Sciatic nerve (tissue), 2 donors: ENCODE data around the gene RPS19. TPM values are rescaled to one million over a fixed set of nuclear protein-coding genes. Genes with fewer than 3 reads are reported as not detected.

Source experiments
- ATAC-seq: fragments of 200-7000 bp; cut with Tn5 transposase; one replicate; pipeline ENCODE4 v1.9.1; 2020; ENCODE audit warnings: mild to moderate bottlenecking, moderate library complexity
- DNase-seq: peaks from one replicate; pipeline ENCODE4 v3.0.0-alpha.2; 2020; ENCODE audit warnings: low spot score
- intact Hi-C: fragments of 100-400 bp; cut with DNase I; formaldehyde crosslinking; loops from one replicate; pipeline ENCODE4 v1.14.2; 2022
- microRNA-seq: library from miRNA; unstranded; fragments of <30 nt; microRNA quantifications from one replicate; pipeline ENCODE4 v1.2.0, GENCODE V29; 2020
- total RNA-seq: library from RNA; stranded (reverse); fragmentation: NEBNext Ultra II Directional; extraction: Animal tissue kit (Norgen Biotek cat#: 25700); gene quantifications from one replicate; pipeline ENCODE4 v1.2.1, GENCODE V29; 2021
- donor health status: DM: no; HTN: no; CAD: no.
- donor health status: DM: no; HTN: no; CAD: no.

The RPS19 gene
- total RNA-seq, 1 donor from 2014 or later = 788 TPM

DNA sequence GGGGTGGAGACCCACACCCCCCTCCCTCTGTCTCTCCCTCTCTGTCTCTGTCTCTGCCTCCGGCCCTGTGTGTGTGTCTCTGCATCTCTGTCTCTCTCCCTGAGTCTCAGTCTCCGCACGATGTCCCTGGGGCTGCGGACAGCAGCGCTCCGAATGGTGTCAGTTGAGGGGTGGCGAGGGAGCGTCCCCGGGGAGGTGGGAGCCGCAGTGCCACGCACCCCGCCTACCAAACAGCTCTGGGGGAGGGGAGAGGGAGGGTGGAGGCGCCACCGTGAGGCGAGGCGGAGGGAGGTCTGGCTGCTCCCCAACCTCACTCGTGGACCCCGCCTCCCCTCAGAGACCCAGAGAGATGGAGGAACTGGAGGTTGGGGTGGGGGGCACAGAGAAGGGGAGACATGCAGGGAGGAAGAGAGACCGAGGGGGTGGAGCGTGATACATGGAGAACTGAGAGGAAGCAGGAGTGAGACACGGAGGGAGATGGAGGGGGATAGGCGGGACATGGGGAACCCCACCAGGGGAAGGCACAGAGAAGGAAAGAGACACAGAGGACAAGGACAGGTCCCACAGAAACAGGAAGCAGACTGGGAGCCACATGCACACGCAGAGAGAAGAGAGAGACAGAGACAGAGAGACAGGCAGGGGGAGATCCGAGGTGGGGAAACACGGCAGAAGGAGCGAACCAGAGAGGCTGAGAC is 61.0 kb downstream of the RPS19 start:
- ATAC-seq = no peak
- intact Hi-C loops = no loop called here

GRCh38 chr19:41921577-41922576 is 61.8 kb downstream of the RPS19 start:
- ATAC-seq (no peak), DNase-seq (no peak)
- intact Hi-C loops = no loop called here

More for the DNA sequence above, 61.0 kb downstream of the RPS19 start:
- DNase-seq = no peak

Small RNA genes within 50 kb of the gene (microRNA-seq; reads per million reads assigned to microRNA genes)
- not detected for gene MIR6797

Other genes with a start within 250 kb of the RPS19 start
- gene CEACAM4, start 233.2 kb upstream of the RPS19 start, total RNA-seq = 1.9 TPM
- gene CEACAM7, start 172.0 kb upstream of the RPS19 start, total RNA-seq = not detected
- gene CEACAM5, start 151.6 kb upstream of the RPS19 start, total RNA-seq = 0.22 TPM
- 1.1 TPM for gene CEACAM6, start 104.7 kb upstream of the RPS19 start, total RNA-seq
- gene CEACAM3, start 63.7 kb upstream of the RPS19 start, total RNA-seq = 3.3 TPM
- gene LYPD4, start 15.6 kb upstream of the RPS19 start, total RNA-seq = not detected
- not detected for gene DMRTC2, start 15.2 kb upstream of the RPS19 start, total RNA-seq
- 2.1 TPM for gene CD79A, start 17.0 kb downstream of the RPS19 start, total RNA-seq
- 137 TPM for gene ARHGEF1, start 22.9 kb downstream of the RPS19 start, total RNA-seq
- 0.27 TPM for gene ERFL, start 68.2 kb downstream of the RPS19 start, total RNA-seq
- 133 TPM for gene RABAC1, start 99.1 kb downstream of the RPS19 start, total RNA-seq
- gene ATP1A3, start 134.0 kb downstream of the RPS19 start, total RNA-seq = 0.18 TPM
- 9.2 TPM for gene GRIK5, start 210.0 kb downstream of the RPS19 start, total RNA-seq
- gene ZNF574, start 215.9 kb downstream of the RPS19 start, total RNA-seq = 13.2 TPM